IMR-90 (cell line): ENCODE results near the gene PIAS2. TPM values are rescaled to one million over a fixed set of nuclear protein-coding genes. Genes with fewer than 3 reads are reported as not detected.

Source experiments
- ATAC-seq: fragments of 200-7000 bp; cut with Tn5 transposase; 2 replicates; pipeline ENCODE4 v1.9.1; 2020; ENCODE audit warnings: low read depth, mild to moderate bottlenecking, moderate library complexity
- BruUV-seq: library from RNA; stranded (reverse); fragments of 400-500 nt; replicated peaks from 2 replicates; lab custom pipeline; 2021; lab: Mats Ljungman, UMichigan
- CTCF ChIA-PET: fragments of 300-600 bp; formaldehyde crosslinking; extraction: SDS; loops from one replicate; lab custom pipeline; 2021; ENCODE audit warnings: antibody characterized with exemption; lab: Yijun Ruan, JAX
- POLR2A ChIA-PET: fragments of 300-600 bp; sonication (Branson Sonifier 250); formaldehyde crosslinking; loops from one replicate; lab custom pipeline; 2022; ENCODE audit warnings: antibody characterized with exemption; ENCODE audit not compliant: unreplicated experiment; lab: Charles Lee
- DNase-seq: peaks from one replicate; pipeline ENCODE4 v3.0.0; 2013
- H2AFZ ChIP-seq: replicated peaks from 2 replicates; pipeline ENCODE3; 2013; ENCODE audit warnings: low read length, mild to moderate bottlenecking; ENCODE audit not compliant: poor library complexity
- H2AK5ac ChIP-seq: 2 replicates; pipeline ENCODE4 v1.6.1; 2013; ENCODE audit warnings: low read depth, low read length, inconsistent platforms
- H2AK9ac ChIP-seq: replicated peaks from 2 replicates; pipeline ENCODE3; 2013; ENCODE audit warnings: mild to moderate bottlenecking, low read depth, low read length, moderate library complexity; ENCODE audit not compliant: poor library complexity
- H2BK120ac ChIP-seq: 2 replicates; pipeline ENCODE4 v1.6.1; 2013; ENCODE audit warnings: low read depth, low read length, inconsistent platforms
- H2BK15ac ChIP-seq: 3 replicates; pipeline ENCODE4 v1.6.1; 2013; ENCODE audit warnings: low read depth, low read length, inconsistent platforms
- H2BK20ac ChIP-seq: 2 replicates; pipeline ENCODE4 v1.6.1; 2013; ENCODE audit warnings: low read depth, mild to moderate bottlenecking, inconsistent platforms, low read length, moderate library complexity
- H2BK5ac ChIP-seq: 2 replicates; pipeline ENCODE4 v1.6.1; 2013; ENCODE audit warnings: mild to moderate bottlenecking, low read depth, low read length, inconsistent platforms; ENCODE audit not compliant: poor library complexity, severe bottlenecking
- H3K14ac ChIP-seq: replicated peaks from 2 replicates; pipeline ENCODE4 v1.6.1; 2013; ENCODE audit warnings: low read depth, low read length, inconsistent platforms
- H3K18ac ChIP-seq: 2 replicates; pipeline ENCODE4 v1.6.1; 2013; ENCODE audit warnings: low read depth, low read length, control low read depth
- H3K23ac ChIP-seq: 2 replicates; pipeline ENCODE4 v1.6.1; 2013; ENCODE audit warnings: low read depth, low read length, inconsistent platforms
- H3K27ac ChIP-seq: 2 replicates; pipeline ENCODE4 v1.5.1; 2013; ENCODE audit warnings: mild to moderate bottlenecking, control low read depth, low read length; ENCODE audit not compliant: insufficient read depth
- H3K27me3 ChIP-seq: 2 replicates; pipeline ENCODE4 v1.6.1; 2013; ENCODE audit warnings: low read length; ENCODE audit not compliant: control insufficient read depth, insufficient read depth
- H3K36me3 ChIP-seq: 2 replicates; pipeline ENCODE4 v1.6.1; 2013; ENCODE audit warnings: low read length, mixed read lengths; ENCODE audit not compliant: control insufficient read depth, insufficient read depth
- H3K4ac ChIP-seq: 2 replicates; pipeline ENCODE4 v1.6.1; 2013; ENCODE audit warnings: low read depth, low read length, inconsistent platforms
- H3K4me1 ChIP-seq: 2 replicates; pipeline ENCODE4 v1.6.1; 2013; ENCODE audit warnings: low read length, mixed read lengths; ENCODE audit not compliant: control insufficient read depth, insufficient read depth
- H3K4me2 ChIP-seq: 2 replicates; pipeline ENCODE4 v1.6.1; 2013; ENCODE audit warnings: low read depth, mild to moderate bottlenecking, control low read depth, low read length, moderate library complexity
- H3K4me3 ChIP-seq: 2 replicates; pipeline ENCODE4 v1.5.1; 2013; ENCODE audit warnings: low read depth, mild to moderate bottlenecking, control low read depth, low read length, moderate library complexity; ENCODE audit not compliant: insufficient read depth
- H3K56ac ChIP-seq: 2 replicates; pipeline ENCODE4 v1.6.1; 2013; ENCODE audit warnings: low read length, inconsistent platforms; ENCODE audit not compliant: insufficient read depth; ENCODE audit errors: extremely low read depth
- H3K79me1 ChIP-seq, 2 experiments: 2 replicates each; pipeline ENCODE4 v1.6.1; 2013; ENCODE audit warnings: low read length in 2 of 2, inconsistent platforms in 1 of 2, low read depth in 1 of 2
- H3K9ac ChIP-seq: 2 replicates; pipeline ENCODE4 v1.6.1; 2013; ENCODE audit warnings: low read depth, low read length, control low read depth
- H3K9me1 ChIP-seq: 2 replicates; pipeline ENCODE4 v1.6.1; 2013; ENCODE audit warnings: low read length, inconsistent platforms; ENCODE audit not compliant: insufficient read depth
- H3K9me3 ChIP-seq: 2 replicates; pipeline ENCODE4 v1.6.1; 2013; ENCODE audit warnings: low read length; ENCODE audit not compliant: control insufficient read depth, insufficient read depth
- H4K20me1 ChIP-seq: 2 replicates; pipeline ENCODE4 v1.6.1; 2013; ENCODE audit warnings: low read length, inconsistent platforms; ENCODE audit not compliant: insufficient read depth
- H4K5ac ChIP-seq: 2 replicates; pipeline ENCODE4 v1.6.1; 2013; ENCODE audit warnings: mild to moderate bottlenecking, low read depth, low read length, control low read depth
- H4K8ac ChIP-seq, 2 experiments: 2 replicates each; pipeline ENCODE4 v1.6.1; 2013; ENCODE audit warnings: low read depth in 2 of 2, low read length in 2 of 2, control low read depth in 1 of 2, inconsistent platforms in 1 of 2
- H4K91ac ChIP-seq: 2 replicates; pipeline ENCODE4 v1.6.1; 2013; ENCODE audit warnings: low read depth, low read length, inconsistent platforms; ENCODE audit not compliant: insufficient read depth
- CEBPB ChIP-seq: IDR thresholded peaks from 2 replicates; pipeline ENCODE4 v1.6.1; 2012; ENCODE audit warnings: low read depth, low read length, improper control_type of control experiment
- CTCF ChIP-seq: conservative IDR thresholded peaks from 2 replicates; pipeline ENCODE4 v1.5.1; 2012; ENCODE audit warnings: mild to moderate bottlenecking, low read depth, low read length, improper control_type of control experiment
- WGBS, 2 experiments: methylation state at CpG; one replicate each; pipeline versions ENCODE4 v1.1.5 to v1.1.7; 2013; ENCODE audit warnings: missing lambda C conversion rate in 2 of 2; ENCODE audit not compliant: insufficient read length in 1 of 2; ENCODE audit errors: extremely low coverage in 2 of 2; 5-methylcytosine and 5-hydroxymethylcytosine counted together
- dilution Hi-C: fragments of 300-500 bp; cut with HindIII; formaldehyde crosslinking; loops from one replicate; pipeline ENCODE4 v1.14.3; 2018; ENCODE audit warnings: low sequenced_read_pairs; ENCODE audit not compliant: unreplicated experiment
- in situ Hi-C: fragments of 300-500 bp; cut with MboI; formaldehyde crosslinking; loops from 3 replicates; pipeline ENCODE4 v1.14.3; 2019; ENCODE audit warnings: low sequenced_read_pairs, inconsistent platforms, mixed read lengths
- intact Hi-C: fragments of 100-400 bp; cut with micrococcal nuclease; formaldehyde crosslinking; loops from 2 replicates; pipeline ENCODE4 v1.10.0; 2022
- polyA plus RNA-seq, 3 experiments: library from polyadenylated mRNA; depleted of rRNA; stranded (reverse); fragments of >200 nt; gene quantifications; 2 replicates each; pipeline ENCODE4 v1.2.3, GENCODE V29; 2012; ENCODE audit warnings: low replicate concordance in 1 of 3
- total RNA-seq: library from RNA; depleted of rRNA; stranded (reverse); fragments of >200 nt; gene quantifications from 2 replicates; pipeline ENCODE4 v1.2.3, GENCODE V29; 2012

PIAS2 gene
- total and polyA plus RNA-seq, 2 of the 4 experiments (the other 2 are of a cell fraction) = 15.1 to 28.9 TPM

DNA sequence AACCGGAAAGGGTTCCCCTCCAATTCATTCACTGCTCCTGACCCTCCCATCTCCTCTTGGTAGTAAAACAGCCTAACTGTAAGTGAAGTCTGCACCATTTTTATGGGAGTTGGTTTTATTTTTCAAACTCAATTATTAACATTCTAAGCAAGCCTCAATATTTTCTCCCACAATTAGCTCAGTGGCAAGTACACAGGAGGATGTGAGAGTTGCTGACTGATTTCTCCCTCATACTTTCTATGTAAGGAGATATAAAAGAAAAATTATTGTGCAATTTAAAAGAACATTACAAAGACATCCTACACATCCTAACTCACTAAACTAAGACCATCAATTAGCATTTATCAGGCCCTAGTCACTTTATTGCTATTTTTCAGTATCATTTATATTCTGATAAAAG lies 73.9 kb downstream of the PIAS2 start:
- Histone ChIP-seq H2AK5ac (no peak overlapping the region), H3K79me1 (peaks cover 0 to 2% of the 10 kb centered on the region in 2 experiments; a peak in 2 of 4 replicates), H4K20me1 (no peaks in the 10 kb centered on the region), H3K9ac (no peak overlapping the region), H3K4me1 (no peaks in the 10 kb centered on the region), H4K8ac (no peak overlapping the region), H3K14ac (no peak overlapping the region), H3K18ac (no peak overlapping the region), H2BK20ac (no peak overlapping the region), H3K56ac (no peak overlapping the region), H2BK5ac (no peak overlapping the region), H3K27ac (no peak overlapping the region), H3K4ac (no peak overlapping the region), H2BK120ac (no peak overlapping the region), H3K27me3 (no peaks in the 10 kb centered on the region), H3K4me3 (no peak overlapping the region), H4K5ac (no peak overlapping the region), H3K23ac (no peak overlapping the region), H3K9me3 (no peaks in the 10 kb centered on the region), H2BK15ac (no peak overlapping the region), H2AK9ac (no peak overlapping the region), H4K91ac (no peak overlapping the region), H3K36me3 (peaks cover 2% of the 10 kb centered on the region; the same call in 1 of the 2 replicates), H3K9me1 (no peaks in the 10 kb centered on the region), H2AFZ (no peak overlapping the region), H3K4me2 (no peak overlapping the region)
- TF ChIP-seq CTCF (no peak), CEBPB (0 out of 2 replicates have a peak, but pooled peaks have one; percentile 26)
- intact Hi-C loops = no loop called here
- DNase-seq = no peak
- no CpG with 5 or more reads among the region's 1 CpG for WGBS, 2 experiments
- ChIA-PET CTCF (no interaction called here), POLR2A (no interaction called here)
- BruUV-seq = no TSS peak
- no peak for ATAC-seq
- dilution Hi-C loops = no loop called here
- in situ Hi-C loops = no loop called here
